GM18868 (cell line): Measurements from ENCODE around the gene GSTO2.
"Not testable (repeated sequence)": the region's sequence is repeated elsewhere in the genome, so short reads cannot be mapped to it uniquely, and the experiment has no call there.

Source experiments
- ATAC-seq: cut with Tn5 transposase; IDR thresholded peaks from one replicate; pipeline ENCODE4 v1.9.1; 2021; ENCODE audit warnings: mild to moderate bottlenecking, moderate library complexity; ENCODE audit not compliant: unreplicated experiment

GSTO2 gene

GRCh38 chr10:104268713-104269645 is at the start of gene GSTO2:
TSS of gene GSTO2 (plus strand) at chr10:104269184. CDS start at chr10:104274916, 5,732 bp downstream.
- ATAC-seq = peak; percentile 98

DNA sequence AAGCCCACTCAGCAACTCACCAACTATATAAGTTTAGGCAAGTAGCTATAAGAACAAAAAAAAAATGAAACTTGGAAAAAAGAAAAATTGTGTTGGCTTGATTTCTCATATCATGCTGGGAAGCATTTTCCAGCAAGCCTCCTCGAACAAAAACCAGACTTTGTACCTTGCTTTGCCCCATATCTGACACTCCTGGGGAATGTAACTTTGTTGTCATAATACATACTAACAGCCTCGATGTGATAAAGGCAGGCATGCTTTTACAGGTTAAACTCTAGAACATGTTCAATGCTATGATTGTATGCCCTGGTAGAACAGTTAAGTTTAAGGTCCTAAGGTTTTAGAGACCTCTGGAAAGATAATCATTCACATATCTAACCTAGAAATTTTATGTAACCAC is 48.5 kb upstream of the GSTO2 start:
- ATAC-seq = no peak

DNA sequence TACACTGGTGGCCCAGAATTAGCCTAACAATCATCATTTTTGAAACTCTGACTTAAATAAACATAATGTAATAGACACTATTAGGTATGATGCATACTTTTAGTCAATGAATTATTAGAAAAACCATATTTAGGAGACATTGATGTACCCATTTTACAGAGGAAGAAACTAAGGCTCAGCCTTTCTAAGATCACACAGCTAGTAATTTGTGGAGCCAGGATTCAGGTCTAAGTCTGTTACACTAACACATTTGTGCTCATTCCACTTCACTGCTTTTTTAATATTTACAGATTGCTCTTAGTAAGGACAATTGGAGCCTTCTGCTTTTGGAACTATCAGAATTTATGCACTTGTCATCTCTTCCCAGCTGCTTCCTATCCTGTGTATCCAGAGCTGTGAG is 45.7 kb upstream of the GSTO2 start:
- no peak for ATAC-seq

GRCh38 chr10:104230490-104230889 is 38.5 kb upstream of the GSTO2 start:
- ATAC-seq = no peak

- ATAC-seq = peak; percentile 100
Measured at GRCh38 chr10:104231784-104232612, 37.0 kb upstream of the GSTO2 start, which contains the start of gene CFAP43. TSS of gene CFAP43 (minus strand) at chr10:104232364. CDS start at chr10:104232246, 118 bp downstream.

GRCh38 chr10:104232613-104233102 is 36.3 kb upstream of the GSTO2 start:
- ATAC-seq = peak; percentile 12

- ATAC-seq = no peak
Measured at GRCh38 chr10:104233817-104234216, 35.2 kb upstream of the GSTO2 start.

DNA sequence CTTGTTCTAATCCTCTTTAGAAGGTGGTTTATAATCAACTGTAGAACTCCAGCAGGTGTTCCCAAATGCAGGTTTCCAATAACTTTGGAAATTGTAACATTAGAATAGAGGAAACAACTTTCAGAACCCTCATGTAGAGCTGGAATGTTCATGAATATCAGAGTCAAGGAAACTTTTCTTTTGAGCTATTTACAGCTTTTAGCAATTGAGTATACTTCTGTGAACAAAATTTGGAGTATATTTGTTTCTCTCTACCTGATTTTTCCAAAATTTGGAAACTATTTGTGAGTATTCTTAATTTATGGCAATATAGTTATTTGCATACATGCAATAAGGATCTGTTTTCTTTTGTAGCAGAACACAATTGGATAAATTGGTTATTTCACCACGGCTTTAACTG is 34.0 kb upstream of the GSTO2 start:
- ATAC-seq = no peak

GRCh38 chr10:104235801-104236200 is 33.2 kb upstream of the GSTO2 start:
- no peak for ATAC-seq

- ATAC-seq = no peak
Measured at GRCh38 chr10:104240078-104240477, 28.9 kb upstream of the GSTO2 start.

DNA sequence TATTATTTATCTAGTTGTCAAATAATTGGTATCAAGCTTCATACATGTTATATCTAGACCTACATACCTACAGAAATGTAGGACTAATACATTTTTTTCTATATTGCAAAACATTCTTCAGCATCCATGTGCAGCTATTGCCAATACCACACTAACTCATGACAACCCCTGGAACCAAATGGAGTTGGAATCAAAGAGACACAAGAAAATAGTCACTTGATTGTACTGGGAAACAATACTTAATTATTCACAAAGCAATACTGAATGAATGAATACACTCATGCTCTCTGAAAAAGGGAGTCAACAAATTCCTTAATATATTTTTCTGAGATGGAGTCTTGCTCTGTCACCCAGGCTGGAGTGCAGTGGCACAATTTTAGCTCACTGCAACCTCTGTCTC is 26.4 kb upstream of the GSTO2 start:
- no peak for ATAC-seq

GRCh38 chr10:104243009-104243408 is 26.0 kb upstream of the GSTO2 start:
- ATAC-seq = not testable (repeated sequence)

- no peak for ATAC-seq
Measured at GRCh38 chr10:104243512-104243911, 25.5 kb upstream of the GSTO2 start.

- ATAC-seq = no peak
Measured at GRCh38 chr10:104245066-104245632, 23.8 kb upstream of the GSTO2 start.

- ATAC-seq = no peak
Measured at GRCh38 chr10:104246976-104247375, 22.0 kb upstream of the GSTO2 start.

DNA sequence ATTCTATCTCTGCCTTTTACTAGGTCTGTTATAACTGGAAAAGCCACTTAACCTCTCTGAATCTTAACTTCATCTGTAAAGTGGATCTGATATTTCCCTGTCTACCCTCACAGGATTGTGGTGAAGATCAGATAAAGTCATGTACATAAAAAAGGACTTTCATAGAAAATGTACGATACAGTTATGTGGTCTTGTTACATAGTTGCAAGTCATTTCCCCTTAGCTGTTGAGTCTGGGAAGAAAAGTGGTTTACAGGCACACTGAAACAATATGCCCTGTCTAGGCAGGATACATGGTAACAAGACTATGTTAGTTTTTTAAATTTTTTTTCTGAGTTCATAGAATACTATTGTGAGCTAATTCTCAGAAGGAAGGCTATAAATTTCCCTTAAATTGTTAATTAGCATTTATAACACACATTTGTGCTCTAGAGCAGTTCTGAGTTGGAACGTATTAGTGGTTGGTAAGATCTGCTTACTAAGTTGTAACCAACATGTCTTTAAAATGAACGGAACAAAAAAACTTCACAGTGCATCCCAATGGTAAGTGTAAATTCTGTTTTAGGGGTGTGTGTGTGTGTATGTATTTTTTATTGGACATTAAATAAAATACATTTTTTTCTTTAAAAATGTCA is 21.4 kb upstream of the GSTO2 start:
- no peak for ATAC-seq

DNA sequence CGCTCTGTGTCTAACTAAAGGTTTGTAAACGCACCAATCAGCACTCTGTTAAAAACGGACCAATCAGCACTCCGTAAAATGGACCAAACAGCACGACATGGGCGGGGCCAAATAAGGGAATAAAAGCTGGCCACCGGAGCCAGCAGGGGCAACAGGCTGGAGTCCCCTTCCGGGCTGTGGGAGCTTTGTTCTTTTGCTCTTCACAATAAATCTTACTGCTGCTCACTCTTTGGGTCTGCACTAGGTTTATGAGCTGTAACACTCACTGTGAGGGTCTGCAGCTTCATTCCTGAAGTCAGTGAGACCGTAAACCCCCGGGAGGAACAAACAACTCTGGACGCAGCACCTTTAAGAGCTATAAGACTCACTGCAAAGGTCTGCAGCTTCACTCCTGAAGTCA is 20.1 kb upstream of the GSTO2 start:
- ATAC-seq = not testable (repeated sequence)

DNA sequence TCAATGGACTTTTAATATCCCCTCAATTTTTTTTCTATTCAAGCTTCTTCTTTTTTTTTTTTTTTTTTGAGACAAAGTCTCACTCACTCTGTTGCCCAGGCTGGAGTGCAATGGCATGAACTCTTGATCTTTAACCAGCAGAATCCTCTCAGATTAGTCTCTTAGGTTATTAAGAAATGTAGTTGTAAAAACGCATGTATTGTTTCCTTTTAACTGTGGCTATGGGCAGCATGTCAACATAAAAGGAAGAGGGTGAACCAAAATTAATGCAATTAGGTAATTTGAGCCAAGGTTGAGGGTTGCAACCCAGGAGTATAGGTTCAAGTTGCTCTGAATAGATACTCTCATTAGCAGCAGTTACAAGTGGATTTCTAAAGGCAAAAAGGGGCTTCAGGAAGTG is 18.6 kb upstream of the GSTO2 start:
- ATAC-seq = no peak

DNA sequence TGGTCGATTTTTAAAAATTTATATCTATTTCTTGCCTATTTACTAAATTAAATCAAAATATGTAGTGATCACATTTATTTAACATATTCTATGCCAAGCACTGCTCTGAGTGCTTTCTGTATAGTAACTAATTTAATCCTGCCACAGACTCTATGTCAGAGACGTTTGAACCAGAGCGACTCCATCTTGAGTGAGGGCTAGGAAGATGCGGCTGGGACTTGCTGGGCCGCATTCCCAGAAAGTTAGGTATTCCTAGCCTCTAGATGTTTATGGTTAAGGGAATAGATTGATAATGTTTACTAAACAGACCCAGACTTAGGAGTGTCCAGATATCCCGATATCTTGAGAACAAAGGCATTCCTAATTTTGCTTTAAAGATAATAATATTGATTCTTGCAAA is 17.5 kb upstream of the GSTO2 start:
- ATAC-seq = no peak

DNA sequence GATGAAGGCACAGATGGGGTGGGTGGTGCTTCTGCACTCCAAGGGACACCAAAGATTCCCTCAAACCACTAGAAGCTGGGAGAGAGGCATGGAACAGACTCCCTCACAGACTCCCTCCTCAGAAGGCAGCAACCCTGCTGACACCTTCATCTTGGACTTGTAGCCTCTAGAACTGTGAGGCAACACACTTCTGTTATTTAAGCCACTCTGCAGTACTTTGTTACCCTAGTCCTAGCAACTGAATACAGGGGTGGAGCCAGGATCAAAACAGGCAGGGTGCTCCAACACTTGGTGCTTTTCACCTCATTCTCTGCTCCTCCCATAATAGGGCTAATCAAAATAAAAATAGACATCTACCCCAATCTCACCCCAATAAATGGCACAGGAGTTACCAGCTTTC is 16.6 kb upstream of the GSTO2 start:
- ATAC-seq = no peak

- ATAC-seq = no peak
Measured at GRCh38 chr10:104253106-104253505, 15.9 kb upstream of the GSTO2 start.
